Mesendoderm (in vitro differentiated cells): ENCODE data around the gene FOXJ3.

Source experiments
- DNase-seq: peaks from one replicate; pipeline ENCODE4 v3.0.0; 2013
- H2AK5ac ChIP-seq: 2 replicates; pipeline ENCODE4 v1.6.1; 2013; ENCODE audit warnings: low read length, inconsistent platforms
- H2BK120ac ChIP-seq: 2 replicates; pipeline ENCODE4 v1.6.1; 2013; ENCODE audit warnings: low read depth, mild to moderate bottlenecking, low read length, moderate library complexity, mixed read lengths
- H2BK15ac ChIP-seq: replicated peaks from 2 replicates; pipeline ENCODE4 v1.6.1; 2013; ENCODE audit warnings: low read depth, mild to moderate bottlenecking, moderate library complexity
- H2BK5ac ChIP-seq: 2 replicates; pipeline ENCODE4 v1.6.1; 2013; ENCODE audit warnings: low read length, inconsistent platforms
- H3K18ac ChIP-seq: 2 replicates; pipeline ENCODE4 v1.6.1; 2013; ENCODE audit warnings: mild to moderate bottlenecking, low read length, mixed read lengths
- H3K23ac ChIP-seq: one replicate; pipeline ENCODE4 v1.6.1; 2013; ENCODE audit warnings: low read length
- H3K27ac ChIP-seq: 2 replicates; pipeline ENCODE4 v1.5.1; 2013; ENCODE audit warnings: low read depth, mild to moderate bottlenecking, inconsistent platforms, low read length, moderate library complexity
- H3K27me3 ChIP-seq: 2 replicates; pipeline ENCODE4 v1.6.1; 2013; ENCODE audit warnings: low read length, control low read depth, mild to moderate bottlenecking, inconsistent platforms; ENCODE audit not compliant: insufficient read depth, poor library complexity
- H3K36me3 ChIP-seq: 2 replicates; pipeline ENCODE4 v1.6.1; 2013; ENCODE audit warnings: low read length, inconsistent platforms; ENCODE audit not compliant: control insufficient read depth, insufficient read depth
- H3K4ac ChIP-seq: one replicate; pipeline ENCODE4 v1.6.1; 2013; ENCODE audit warnings: low read depth, mild to moderate bottlenecking, low read length, moderate library complexity
- H3K4me1 ChIP-seq: 2 replicates; pipeline ENCODE4 v1.6.1; 2013; ENCODE audit warnings: low read depth, low read length, inconsistent platforms; ENCODE audit not compliant: control insufficient read depth
- H3K4me2 ChIP-seq: 2 replicates; pipeline ENCODE4 v1.6.1; 2013; ENCODE audit warnings: low read length
- H3K4me3 ChIP-seq: 2 replicates; pipeline ENCODE4 v1.5.1; 2013; ENCODE audit warnings: mild to moderate bottlenecking, low read length
- H3K56ac ChIP-seq: one replicate; pipeline ENCODE4 v1.6.1; 2013; ENCODE audit warnings: low read length
- H3K79me1 ChIP-seq: 2 replicates; pipeline ENCODE4 v1.6.1; 2013; ENCODE audit warnings: low read length, inconsistent platforms
- H3K79me2 ChIP-seq: 2 replicates; pipeline ENCODE4 v1.6.1; 2013; ENCODE audit warnings: mild to moderate bottlenecking, low read length; ENCODE audit not compliant: control insufficient read depth, insufficient read depth
- H3K9ac ChIP-seq: 2 replicates; pipeline ENCODE4 v1.6.1; 2013; ENCODE audit warnings: low read length, inconsistent platforms
- H4K5ac ChIP-seq: one replicate; pipeline ENCODE4 v1.6.1; 2013; ENCODE audit warnings: low read length
- H4K8ac ChIP-seq: one replicate; pipeline ENCODE4 v1.6.1; 2013; ENCODE audit warnings: low read depth, mild to moderate bottlenecking, control low read depth, low read length, moderate library complexity
- WGBS: extraction: QIAGEN DNeasy Blood & Tissue Kit; methylation state at CpG from one replicate; pipeline ENCODE4 v1.1.7; 2013; ENCODE audit warnings: low lambda C conversion rate, missing lambda C conversion rate; ENCODE audit not compliant: insufficient coverage; ENCODE audit errors: extremely low coverage; 5-methylcytosine and 5-hydroxymethylcytosine counted together

Gene FOXJ3

DNA sequence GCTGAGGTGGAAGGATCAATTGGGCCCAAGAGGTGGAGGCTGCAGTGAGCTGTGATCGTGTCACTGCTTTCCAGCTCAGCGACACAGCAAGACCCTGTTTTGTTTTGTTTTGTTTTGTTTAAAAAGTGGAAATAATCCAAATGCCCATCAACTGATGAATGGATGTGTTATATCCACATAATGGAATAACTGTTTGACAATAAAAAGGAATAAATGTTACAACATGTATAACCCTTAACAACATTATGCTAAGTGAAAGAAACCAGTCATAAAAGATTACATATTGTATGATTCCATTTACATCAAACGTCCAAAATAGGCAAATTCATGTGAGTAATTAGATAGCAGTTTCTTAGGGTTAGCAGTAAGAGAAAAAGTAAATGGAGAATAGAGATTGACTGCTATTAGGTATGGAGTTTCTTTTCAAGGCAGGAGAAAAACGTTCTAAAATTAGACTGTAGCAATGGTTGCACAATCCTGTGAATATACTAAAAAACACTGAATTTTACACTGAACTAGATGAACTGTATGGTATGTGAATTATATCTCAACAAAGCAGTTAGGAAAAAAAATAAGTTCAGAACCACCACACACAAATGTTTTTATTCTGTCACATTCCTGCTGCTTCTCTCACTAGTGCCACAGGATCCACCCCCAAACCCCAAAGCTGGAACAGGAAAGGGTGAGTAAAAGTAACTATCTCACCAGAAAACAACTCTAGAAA is 15.7 kb downstream of the FOXJ3 start:
- Histone ChIP-seq H2BK120ac (no peak overlapping the region), H3K4me2 (no peak overlapping the region), H3K79me2 (peaks cover 68% of the 10 kb centered on the region), H3K27me3 (no peaks in the 10 kb centered on the region), H3K27ac (no peak overlapping the region), H2AK5ac (no peak overlapping the region), H4K8ac (no peak overlapping the region), H2BK5ac (no peak overlapping the region), H3K23ac (no peak overlapping the region), H3K4me1 (peaks cover 2% of the 10 kb centered on the region), H3K56ac (no peak overlapping the region), H3K36me3 (no peaks in the 10 kb centered on the region), H3K4ac (no peak overlapping the region), H3K4me3 (no peak overlapping the region), H3K18ac (no peak overlapping the region), H4K5ac (no peak overlapping the region), H2BK15ac (no peak overlapping the region), H3K9ac (no peak overlapping the region), H3K79me1 (peaks cover 9% of the 10 kb centered on the region)
- WGBS, result no CpG with 5 or more reads among the region's 4 CpGs
- no peak for DNase-seq

- Histone ChIP-seq H3K4me1 (peaks cover 2% of the 10 kb centered on the region), H4K8ac (no peak overlapping the region), H3K4ac (no peak overlapping the region), H3K9ac (no peak overlapping the region), H3K23ac (no peak overlapping the region), H3K36me3 (no peaks in the 10 kb centered on the region), H2BK5ac (no peak overlapping the region), H3K4me2 (no peak overlapping the region), H3K27ac (no peak overlapping the region), H3K79me2 (peaks cover 72% of the 10 kb centered on the region), H2BK120ac (no peak overlapping the region), H3K4me3 (no peak overlapping the region), H3K79me1 (peaks cover 8% of the 10 kb centered on the region), H2BK15ac (no peak overlapping the region), H3K18ac (no peak overlapping the region), H4K5ac (no peak overlapping the region), H2AK5ac (no peak overlapping the region), H3K27me3 (no peaks in the 10 kb centered on the region), H3K56ac (no peak overlapping the region)
- no peak for DNase-seq
- no CpG with 5 or more reads among the region's 4 CpGs for WGBS
Measured at GRCh38 chr1:42318601-42319000, 16.4 kb downstream of the FOXJ3 start.

DNA sequence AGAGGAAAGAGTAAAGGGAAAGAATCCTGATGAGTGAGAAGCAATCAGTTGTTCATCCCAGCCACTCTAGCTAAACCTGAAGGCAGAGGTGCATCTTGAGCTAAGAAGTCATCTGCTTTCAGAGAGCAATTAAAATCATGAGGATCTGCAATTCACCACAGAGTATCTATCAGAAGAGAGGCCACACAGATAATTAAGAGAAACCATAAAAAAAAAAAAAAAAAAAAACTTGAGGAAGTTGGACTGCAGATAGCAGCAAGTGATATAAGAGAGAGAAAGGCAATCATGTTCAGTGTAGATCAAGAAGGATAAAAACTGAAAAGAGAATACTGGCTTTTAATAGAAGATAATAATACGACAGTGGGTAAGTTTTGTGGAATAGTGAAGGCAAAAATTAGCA is 17.7 kb downstream of the FOXJ3 start:
- Histone ChIP-seq H4K8ac (no peak overlapping the region), H3K4me2 (no peak overlapping the region), H3K27me3 (no peaks in the 10 kb centered on the region), H3K4me3 (no peak overlapping the region), H3K4ac (no peak overlapping the region), H3K9ac (no peak overlapping the region), H3K18ac (no peak overlapping the region), H3K27ac (no peak overlapping the region), H3K4me1 (peaks cover 2% of the 10 kb centered on the region), H3K36me3 (no peaks in the 10 kb centered on the region), H2AK5ac (no peak overlapping the region), H2BK120ac (no peak overlapping the region), H4K5ac (no peak overlapping the region), H3K79me2 (peaks cover 72% of the 10 kb centered on the region), H2BK15ac (no peak overlapping the region), H3K23ac (no peak overlapping the region), H3K56ac (no peak overlapping the region), H3K79me1 (peaks cover 14% of the 10 kb centered on the region), H2BK5ac (no peak overlapping the region)
- no peak for DNase-seq
- 100% methylated on average over 1 of the region's 1 CpG for WGBS

- no peak overlapping the region for H3K4ac ChIP-seq
- H4K8ac ChIP-seq, result no peak overlapping the region
- H2BK120ac ChIP-seq, result no peak overlapping the region
- H3K36me3 ChIP-seq, result no peaks in the 10 kb centered on the region
- H3K18ac ChIP-seq, result no peak overlapping the region
- peaks cover 18% of the 10 kb centered on the region for H3K79me1 ChIP-seq
- no peak overlapping the region for H3K4me2 ChIP-seq
- no peak overlapping the region for H3K27ac ChIP-seq
- DNase-seq, result peak; percentile 11
- no peak overlapping the region for H2BK5ac ChIP-seq
- no peak overlapping the region for H2AK5ac ChIP-seq
- no peak overlapping the region for H2BK15ac ChIP-seq
- no peak overlapping the region for H3K56ac ChIP-seq
- WGBS, result no CpG with 5 or more reads among the region's 2 CpGs
- peaks cover 74% of the 10 kb centered on the region for H3K79me2 ChIP-seq
- H3K23ac ChIP-seq, result no peak overlapping the region
- peaks cover 2% of the 10 kb centered on the region for H3K4me1 ChIP-seq
- H3K4me3 ChIP-seq, result no peak overlapping the region
- H4K5ac ChIP-seq, result no peak overlapping the region
- no peaks in the 10 kb centered on the region for H3K27me3 ChIP-seq
- no peak overlapping the region for H3K9ac ChIP-seq
Measured at GRCh38 chr1:42316292-42316691, 18.7 kb downstream of the FOXJ3 start.

DNA sequence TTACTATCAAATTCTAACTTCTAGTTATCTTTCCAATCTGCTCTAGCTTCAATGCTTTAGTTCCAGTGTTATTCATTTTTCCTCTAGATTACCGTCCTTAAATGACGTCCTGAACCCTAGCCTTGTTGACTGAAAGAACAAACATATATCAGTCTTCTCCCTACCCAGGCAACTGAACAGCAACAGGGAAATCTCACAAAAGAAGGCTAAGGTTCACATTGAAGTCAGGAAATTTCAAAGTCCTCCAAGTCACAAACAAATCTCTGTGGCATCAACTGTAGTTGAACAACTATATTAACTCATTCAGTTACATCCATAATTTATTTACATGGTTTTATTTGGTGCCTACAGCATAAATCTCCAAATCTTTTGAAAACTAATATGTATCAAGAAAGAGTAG is 19.5 kb downstream of the FOXJ3 start:
- H3K27me3 ChIP-seq, result no peaks in the 10 kb centered on the region
- no peak overlapping the region for H3K4ac ChIP-seq
- peaks cover 70% of the 10 kb centered on the region for H3K79me2 ChIP-seq
- no CpG with 5 or more reads among the region's 2 CpGs for WGBS
- no peak for DNase-seq
- no peak overlapping the region for H2BK5ac ChIP-seq
- H2BK15ac ChIP-seq, result no peak overlapping the region
- H2BK120ac ChIP-seq, result no peak overlapping the region
- H2AK5ac ChIP-seq, result no peak overlapping the region
- no peaks in the 10 kb centered on the region for H3K36me3 ChIP-seq
- no peak overlapping the region for H4K5ac ChIP-seq
- peaks cover 18% of the 10 kb centered on the region for H3K79me1 ChIP-seq
- H4K8ac ChIP-seq, result no peak overlapping the region
- H3K18ac ChIP-seq, result no peak overlapping the region
- H3K56ac ChIP-seq, result no peak overlapping the region
- no peak overlapping the region for H3K9ac ChIP-seq
- no peak overlapping the region for H3K4me2 ChIP-seq
- peaks cover 2% of the 10 kb centered on the region for H3K4me1 ChIP-seq
- no peak overlapping the region for H3K27ac ChIP-seq
- H3K23ac ChIP-seq, result no peak overlapping the region
- no peak overlapping the region for H3K4me3 ChIP-seq

GRCh38 chr1:42313970-42314369 is 21.1 kb downstream of the FOXJ3 start:
- H3K18ac ChIP-seq, result no peak overlapping the region
- no peak for DNase-seq
- no peak overlapping the region for H4K5ac ChIP-seq
- H3K23ac ChIP-seq, result no peak overlapping the region
- H2BK15ac ChIP-seq, result no peak overlapping the region
- H2BK5ac ChIP-seq, result no peak overlapping the region
- H2BK120ac ChIP-seq, result no peak overlapping the region
- no peak overlapping the region for H3K9ac ChIP-seq
- H3K36me3 ChIP-seq, result no peaks in the 10 kb centered on the region
- H2AK5ac ChIP-seq, result no peak overlapping the region
- no CpG with 5 or more reads among the region's 3 CpGs for WGBS
- H3K79me1 ChIP-seq, result peaks cover 19% of the 10 kb centered on the region
- H3K4me1 ChIP-seq, result no peaks in the 10 kb centered on the region
- no peak overlapping the region for H3K4ac ChIP-seq
- H3K27ac ChIP-seq, result no peak overlapping the region
- H4K8ac ChIP-seq, result no peak overlapping the region
- H3K56ac ChIP-seq, result no peak overlapping the region
- no peaks in the 10 kb centered on the region for H3K27me3 ChIP-seq
- H3K4me3 ChIP-seq, result no peak overlapping the region
- H3K4me2 ChIP-seq, result no peak overlapping the region
- peaks cover 62% of the 10 kb centered on the region for H3K79me2 ChIP-seq
